ENCODE results near the gene DNAJC6.
"Not testable (repeated sequence)": the region's sequence is repeated elsewhere in the genome, so short reads cannot be mapped to it uniquely, and the experiment has no call there.

The DNAJC6 gene

DNA sequence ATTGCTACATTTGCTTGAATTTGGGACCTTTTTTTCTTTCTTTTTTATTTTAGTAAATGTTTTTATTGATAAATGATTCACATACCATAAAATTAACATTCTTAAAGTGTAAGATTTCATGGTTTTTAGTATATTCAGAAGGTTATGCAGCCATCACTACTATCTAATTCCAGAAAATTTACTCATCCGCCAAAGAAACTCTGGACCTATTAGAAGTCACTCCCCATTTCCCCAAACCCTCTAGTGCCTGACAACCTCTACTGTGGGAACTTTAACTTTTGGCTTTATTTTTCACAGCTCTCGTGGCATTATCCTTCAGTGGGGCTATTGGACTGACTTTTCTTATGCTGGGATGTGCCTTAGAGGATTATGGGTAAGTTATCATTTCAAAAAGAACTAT lies 115.7 kb downstream of the DNAJC6 start:
- DNase-seq (ENCODE audit: low read depth in 3 of 3, low spot score in 1 of 3): no peak

- DNase-seq (ENCODE audit: low read depth in 3 of 3, low spot score in 1 of 3): no peak
These were observed 116.4 kb downstream of the DNAJC6 start for GRCh38 chr1:65425697-65426096.

- no peak for DNase-seq (ENCODE audit: low read depth in 3 of 3, low spot score in 1 of 3)
These were observed 119.7 kb downstream of the DNAJC6 start for GRCh38 chr1:65429078-65429477.

GRCh38 chr1:65429806-65430205 lies 120.5 kb downstream of the DNAJC6 start:
- DNase-seq (ENCODE audit: low read depth in 3 of 3, low spot score in 1 of 3): no peak

DNA sequence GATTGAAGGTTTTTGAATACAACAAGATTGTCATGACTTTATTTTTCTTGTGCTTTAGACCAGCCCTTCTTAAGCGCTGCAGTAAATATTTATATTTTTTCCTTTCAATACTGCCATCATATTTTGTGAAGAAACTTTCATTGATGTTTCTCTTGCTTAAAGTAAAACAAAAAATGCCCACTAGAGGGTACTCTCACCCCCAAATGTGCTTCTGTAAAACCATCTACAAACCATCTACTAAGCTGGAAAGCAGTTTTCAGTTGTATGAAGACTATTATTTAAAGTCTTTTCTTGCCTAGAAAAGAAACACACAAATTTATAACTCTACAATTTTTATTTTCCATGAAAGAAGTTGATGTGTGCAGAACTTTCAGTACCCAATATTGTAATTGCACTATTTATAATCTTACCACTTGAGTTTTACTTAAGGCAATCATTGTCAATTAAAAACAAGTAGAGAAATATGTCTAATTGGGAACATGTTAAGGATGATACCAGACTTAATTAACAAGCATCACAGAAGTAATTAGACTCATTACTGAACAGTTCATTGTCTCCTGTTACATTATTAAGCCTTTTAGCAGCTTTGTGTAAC lies 121.9 kb downstream of the DNAJC6 start:
- DNase-seq (ENCODE audit: low read depth in 3 of 3, low spot score in 1 of 3): no peak

GRCh38 chr1:65432918-65433317 lies 123.6 kb downstream of the DNAJC6 start:
- DNase-seq (ENCODE audit: low read depth in 3 of 3, low spot score in 1 of 3): no peak

DNA sequence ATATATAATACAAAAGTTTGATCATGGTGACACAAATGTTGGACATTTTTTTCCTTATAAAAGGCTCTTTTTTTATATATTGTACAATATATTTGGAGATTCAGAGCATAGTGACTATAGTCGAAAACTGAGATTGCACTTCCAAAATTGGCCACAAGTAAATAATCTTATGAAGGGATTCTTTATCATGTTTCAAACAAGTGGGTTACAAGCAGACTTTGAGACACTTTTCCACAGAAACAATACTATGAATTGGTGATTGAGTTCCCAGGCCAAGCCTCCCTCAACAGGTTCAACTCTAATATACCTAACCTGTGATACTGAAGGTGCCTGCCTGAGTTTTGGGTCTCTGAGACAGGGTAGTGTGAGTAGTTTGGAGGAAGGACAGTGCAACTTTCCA lies 124.9 kb downstream of the DNAJC6 start:
- no peak for DNase-seq (ENCODE audit: low read depth in 3 of 3, low spot score in 1 of 3)

DNA sequence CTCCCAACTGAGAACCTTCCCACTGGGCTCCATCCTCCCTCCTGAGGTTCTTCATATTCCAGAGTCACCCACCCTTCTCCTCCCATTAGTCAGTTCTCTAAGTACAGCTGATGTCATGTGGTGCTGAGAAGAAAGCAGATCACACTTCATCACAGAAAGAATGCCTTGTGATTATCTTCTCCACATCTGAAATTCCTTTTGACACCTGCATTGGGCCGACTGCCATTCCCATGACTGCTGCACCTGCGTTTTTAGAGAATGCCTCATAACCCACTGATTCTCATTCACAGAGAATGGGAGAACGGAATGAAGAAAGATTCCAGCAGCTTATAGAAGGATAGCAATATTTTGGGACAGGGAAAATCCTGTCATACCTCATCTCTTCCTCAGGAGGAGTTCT lies 125.4 kb downstream of the DNAJC6 start:
- DNase-seq (ENCODE audit: low read depth in 3 of 3, low spot score in 1 of 3): no peak

- no peak for DNase-seq (ENCODE audit: low read depth in 3 of 3, low spot score in 1 of 3)
These were observed 126.6 kb downstream of the DNAJC6 start for GRCh38 chr1:65435987-65436386.

GRCh38 chr1:65437616-65438015 lies 128.3 kb downstream of the DNAJC6 start:
- DNase-seq (ENCODE audit: low read depth in 3 of 3, low spot score in 1 of 3): no peak

GRCh38 chr1:65440322-65440900 lies 131.1 kb downstream of the DNAJC6 start:
- no peak for DNase-seq (ENCODE audit: low read depth in 3 of 3, low spot score in 1 of 3)

GRCh38 chr1:65440915-65441314 lies 131.6 kb downstream of the DNAJC6 start:
- no peak for DNase-seq (ENCODE audit: low read depth in 3 of 3, low spot score in 1 of 3)

DNA sequence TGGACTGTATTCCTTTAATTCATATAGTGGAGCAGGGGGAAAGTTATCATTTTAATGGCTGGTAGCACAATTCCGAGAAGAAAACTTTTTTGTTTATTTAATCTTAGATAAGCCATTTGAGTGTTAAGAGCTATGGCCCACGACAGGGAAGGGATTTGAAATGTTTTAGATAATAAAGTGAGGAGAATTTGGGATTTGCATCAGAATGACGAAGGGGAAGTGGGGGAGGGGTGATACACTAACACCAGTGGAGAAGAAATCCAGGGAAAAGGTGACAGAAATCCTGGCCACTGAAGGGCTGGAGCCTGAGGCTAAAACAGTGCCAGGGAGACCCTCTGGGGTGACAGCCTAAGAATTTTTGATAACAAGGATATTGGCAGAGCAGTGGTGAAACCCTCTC lies 132.1 kb downstream of the DNAJC6 start:
- DNase-seq (ENCODE audit: low read depth in 3 of 3, low spot score in 1 of 3): no peak

- no peak for DNase-seq (ENCODE audit: low read depth in 3 of 3, low spot score in 1 of 3)
These were observed 133.1 kb downstream of the DNAJC6 start for GRCh38 chr1:65442442-65442841.

- no peak for DNase-seq (ENCODE audit: low read depth in 3 of 3, low spot score in 1 of 3)
These were observed 134.3 kb downstream of the DNAJC6 start for GRCh38 chr1:65443647-65444046.

DNA sequence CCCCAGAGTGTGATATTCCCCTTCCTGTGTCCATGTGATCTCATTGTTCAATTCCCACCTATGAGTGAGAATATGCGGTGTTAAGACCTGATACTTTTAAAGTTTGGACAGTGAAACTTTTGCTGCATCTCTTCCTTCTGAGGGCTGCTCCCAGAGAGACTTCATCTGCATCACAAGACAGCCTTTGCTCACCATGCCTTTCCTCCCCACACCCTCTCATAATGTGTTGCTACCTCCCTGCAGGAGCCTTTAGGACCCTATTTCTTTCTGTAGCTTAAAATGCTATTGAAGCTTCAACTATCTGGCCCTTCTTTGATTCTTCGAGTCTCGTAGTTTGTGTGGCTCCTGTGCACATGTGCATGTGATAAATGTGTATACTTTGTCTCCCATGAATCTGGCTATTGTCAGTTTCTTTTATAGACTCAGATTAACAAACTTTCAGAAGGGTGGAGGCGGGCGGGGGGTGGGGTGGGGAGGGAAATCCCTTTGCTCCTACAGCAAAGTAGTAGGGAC lies 134.8 kb downstream of the DNAJC6 start:
- DNase-seq (ENCODE audit: low read depth in 3 of 3, low spot score in 1 of 3): no peak

- DNase-seq (ENCODE audit: low read depth in 3 of 3, low spot score in 1 of 3): no peak
These were observed 136.5 kb downstream of the DNAJC6 start for GRCh38 chr1:65445837-65446236.

GRCh38 chr1:65449214-65449823 lies 140.0 kb downstream of the DNAJC6 start:
- no peak for DNase-seq (ENCODE audit: low read depth in 3 of 3, low spot score in 1 of 3)

GRCh38 chr1:65455678-65456077 lies 146.3 kb downstream of the DNAJC6 start:
- DNase-seq (ENCODE audit: low read depth in 3 of 3, low spot score in 1 of 3): not testable (repeated sequence)

DNA sequence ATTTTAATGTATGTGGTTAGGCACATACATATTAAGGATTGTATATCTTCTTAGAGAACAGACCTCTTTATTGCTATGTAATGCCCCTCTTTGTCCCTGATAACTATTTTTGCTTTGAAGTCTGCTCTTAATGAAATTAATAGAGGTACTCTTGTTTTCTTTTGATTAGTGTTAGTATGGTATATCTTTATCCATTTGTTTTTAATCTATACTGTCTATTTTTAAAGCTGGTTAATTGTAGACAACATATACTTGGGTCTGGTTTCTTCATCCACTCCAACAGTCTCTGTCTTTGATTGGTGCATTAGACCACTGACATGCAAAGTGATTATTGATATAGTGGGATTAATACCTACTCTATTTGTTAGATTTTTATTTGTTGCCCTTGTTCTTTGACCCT lies 147.1 kb downstream of the DNAJC6 start:
- DNase-seq (ENCODE audit: low read depth in 3 of 3, low spot score in 1 of 3): no peak

DNA sequence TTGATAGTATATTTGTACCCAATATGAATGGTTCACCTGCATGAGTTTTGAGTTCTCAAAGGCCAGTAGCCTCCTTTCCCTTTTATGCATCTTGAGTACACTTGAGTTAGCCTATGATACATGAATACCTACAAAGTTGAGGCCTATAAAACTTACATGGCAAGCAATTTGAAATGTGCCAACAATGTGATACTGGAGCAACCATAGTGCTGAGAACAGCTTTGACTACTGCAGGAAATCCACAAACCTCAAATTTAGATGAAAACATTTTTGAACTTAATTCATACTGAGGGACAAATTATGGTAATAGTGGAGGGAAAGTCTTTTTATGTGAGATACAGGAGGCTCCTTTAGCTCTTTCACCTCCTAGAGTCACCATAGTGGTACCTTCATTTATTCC lies 148.5 kb downstream of the DNAJC6 start:
- DNase-seq (ENCODE audit: low read depth in 3 of 3, low spot score in 1 of 3): no peak

GRCh38 chr1:65458730-65459396 lies 149.5 kb downstream of the DNAJC6 start:
- no peak for DNase-seq (ENCODE audit: low read depth in 3 of 3, low spot score in 1 of 3)

Data from stimulated activated CD4-positive, alpha-beta T cell treated with anti-CD3 and anti-CD28 coated beads, TNF-alpha, amount 100 ng/mL, for 1 hour (primary cell).